ENCODE results near the gene CD70. TPM values are rescaled to one million over a fixed set of nuclear protein-coding genes. Genes with fewer than 3 reads are reported as not detected.

CD70 gene
- total RNA-seq, 1 experiment from 2014 or later, result 1.2 TPM

DNA sequence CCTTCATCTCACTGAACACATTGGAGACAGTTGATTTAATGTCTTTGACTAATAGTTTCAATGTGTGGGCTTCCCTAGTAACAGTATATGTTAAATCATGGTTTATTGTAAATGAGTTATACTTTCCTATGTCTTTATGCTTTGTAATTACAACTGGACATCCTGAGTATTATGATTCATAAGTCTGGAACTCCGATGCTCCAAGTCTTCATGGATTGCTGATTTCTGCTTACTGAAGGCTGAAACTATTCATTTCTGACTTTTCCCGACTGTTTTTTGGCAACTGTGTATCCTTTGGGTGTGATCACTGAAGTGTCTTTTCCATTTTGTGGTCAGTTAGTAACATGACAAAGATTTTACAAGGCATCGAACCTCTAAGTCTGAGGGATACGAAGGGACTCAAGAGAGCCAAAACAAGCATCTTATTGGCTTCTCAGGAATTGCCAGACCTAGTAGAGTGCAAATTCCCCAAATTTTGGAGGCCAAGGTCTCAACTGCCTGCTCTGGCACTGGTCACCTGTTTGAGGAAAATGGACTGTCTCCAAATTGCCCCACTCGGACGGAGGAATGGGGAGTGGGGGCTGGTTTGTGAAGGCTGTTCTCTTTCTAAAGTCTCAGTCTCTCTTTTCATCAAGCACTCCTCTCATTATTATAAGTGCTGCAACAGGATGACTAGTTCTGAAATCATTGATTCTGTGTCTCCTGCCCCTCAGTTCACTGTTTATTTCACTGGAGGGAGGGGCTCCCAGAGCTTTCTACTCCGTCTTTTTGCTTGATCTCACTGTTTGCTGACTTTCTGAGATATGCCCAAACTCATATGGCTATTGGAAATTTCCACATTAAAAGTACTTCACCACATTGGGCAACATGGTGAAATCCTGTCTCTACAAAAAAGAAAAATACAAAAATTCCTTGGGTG lies 20.2 kb upstream of the CD70 start:
- H3K27me3 ChIP-seq (ENCODE audit: insufficient read depth, low read length), result no peaks in the 10 kb centered on the region
- WGBS (ENCODE audit: extremely low coverage, insufficient read length, low lambda C conversion rate), result no CpG with 5 or more reads among the region's 7 CpGs
- no peak overlapping the region for H2AK5ac ChIP-seq (ENCODE audit: insufficient read length, low read length)
- H3K4me2 ChIP-seq (ENCODE audit: insufficient read depth, insufficient read length, low read length), result no peak overlapping the region
- no peak overlapping the region for H3K18ac ChIP-seq (ENCODE audit: insufficient read length, low read depth, low read length)
- TF ChIP-seq, protein P1, sequence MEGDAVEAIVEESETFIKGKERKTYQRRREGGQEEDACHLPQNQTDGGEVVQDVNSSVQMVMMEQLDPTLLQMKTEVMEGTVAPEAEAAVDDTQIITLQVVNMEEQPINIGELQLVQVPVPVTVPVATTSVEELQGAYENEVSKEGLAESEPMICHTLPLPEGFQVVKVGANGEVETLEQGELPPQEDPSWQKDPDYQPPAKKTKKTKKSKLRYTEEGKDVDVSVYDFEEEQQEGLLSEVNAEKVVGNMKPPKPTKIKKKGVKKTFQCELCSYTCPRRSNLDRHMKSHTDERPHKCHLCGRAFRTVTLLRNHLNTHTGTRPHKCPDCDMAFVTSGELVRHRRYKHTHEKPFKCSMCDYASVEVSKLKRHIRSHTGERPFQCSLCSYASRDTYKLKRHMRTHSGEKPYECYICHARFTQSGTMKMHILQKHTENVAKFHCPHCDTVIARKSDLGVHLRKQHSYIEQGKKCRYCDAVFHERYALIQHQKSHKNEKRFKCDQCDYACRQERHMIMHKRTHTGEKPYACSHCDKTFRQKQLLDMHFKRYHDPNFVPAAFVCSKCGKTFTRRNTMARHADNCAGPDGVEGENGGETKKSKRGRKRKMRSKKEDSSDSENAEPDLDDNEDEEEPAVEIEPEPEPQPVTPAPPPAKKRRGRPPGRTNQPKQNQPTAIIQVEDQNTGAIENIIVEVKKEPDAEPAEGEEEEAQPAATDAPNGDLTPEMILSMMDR (conservative IDR thresholded peaks at IDR 0.05), result no peak
- no peak overlapping the region for H2BK15ac ChIP-seq (ENCODE audit: low read depth, low read length)
- no peaks in the 10 kb centered on the region for H3K79me2 ChIP-seq (ENCODE audit: insufficient read depth, low read length)
- DNase-seq, result no peak
- H2BK12ac ChIP-seq (ENCODE audit: insufficient read length, low read depth, low read length), result no peak overlapping the region
- H3K4me1 Mint-ChIP-seq, result no peaks in the 10 kb centered on the region
- no peaks in the 10 kb centered on the region for H3K4me1 ChIP-seq (ENCODE audit: insufficient read depth, low read length)
- no peaks in the 10 kb centered on the region for H3K36me3 Mint-ChIP-seq (ENCODE audit: insufficient read depth in 1 of 3, low read depth in 3 of 3)
- no peak overlapping the region for H3K4ac ChIP-seq (ENCODE audit: low read depth, low read length)
- no peak overlapping the region for H3K27ac Mint-ChIP-seq
- H3K9me3 ChIP-seq (ENCODE audit: control insufficient read depth, low read depth, low read length), result no peaks in the 10 kb centered on the region
- no peak overlapping the region for H2BK120ac ChIP-seq (ENCODE audit: low read depth, low read length, poor library complexity, severe bottlenecking)
- H2AFZ ChIP-seq (ENCODE audit: low read length), result no peak overlapping the region
- no peak overlapping the region for H4K5ac ChIP-seq (ENCODE audit: insufficient read length, low read depth, low read length)
- H3K23ac ChIP-seq (ENCODE audit: insufficient read length, low read depth, low read length), result no peak overlapping the region
- no peak overlapping the region for H3K9ac ChIP-seq (ENCODE audit: extremely low read depth, insufficient read length, low read length)
- no peaks in the 10 kb centered on the region for H3K23me2 ChIP-seq (ENCODE audit: insufficient read length, low read depth, low read length, poor library complexity, severe bottlenecking)
- no peak overlapping the region for H2BK5ac ChIP-seq (ENCODE audit: insufficient read length, low read length)
- H3K14ac ChIP-seq (ENCODE audit: insufficient read depth, low read length), result no peak overlapping the region
- H3T11ph ChIP-seq (ENCODE audit: low read length), result no peak overlapping the region
- no peak overlapping the region for H3K4me3 Mint-ChIP-seq
- H4K91ac ChIP-seq (ENCODE audit: insufficient read length, low read depth, low read length), result no peak overlapping the region
- H3K27me3 Mint-ChIP-seq (ENCODE audit: low read depth), result peaks cover 20% of the 10 kb centered on the region
- H3K27ac ChIP-seq (ENCODE audit: insufficient read length, low read depth, low read length), result no peak overlapping the region
- no peaks in the 10 kb centered on the region for H4K20me1 ChIP-seq (ENCODE audit: control insufficient read depth, insufficient read depth, insufficient read length)
- H3K79me1 ChIP-seq (ENCODE audit: insufficient read depth, low read depth, low read length, poor library complexity, severe bottlenecking), result no peaks in the 10 kb centered on the region
- no peak overlapping the region for H3K56ac ChIP-seq (ENCODE audit: insufficient read length, low read depth, low read length)
- H2BK20ac ChIP-seq (ENCODE audit: low read depth, low read length, poor library complexity, severe bottlenecking), result no peak overlapping the region
- no peak overlapping the region for H4K8ac ChIP-seq (replicated peaks; ENCODE audit: insufficient read length, low read depth, low read length)
- peaks cover 6 to 64% of the 10 kb centered on the region in 2 experiments; a peak in 4 of 5 replicates for H3K9me3 Mint-ChIP-seq
